Measurements from ENCODE around the gene CLECL1. TPM values are rescaled to one million over a fixed set of nuclear protein-coding genes. Genes with fewer than 3 reads are reported as not detected.
"Not testable (repeated sequence)": the region's sequence is repeated elsewhere in the genome, so short reads cannot be mapped to it uniquely, and the experiment has no call there.

CLECL1 gene
- total RNA-seq, 4 donors from 2014 or later: 0.83 TPM; not detected in 3

DNA sequence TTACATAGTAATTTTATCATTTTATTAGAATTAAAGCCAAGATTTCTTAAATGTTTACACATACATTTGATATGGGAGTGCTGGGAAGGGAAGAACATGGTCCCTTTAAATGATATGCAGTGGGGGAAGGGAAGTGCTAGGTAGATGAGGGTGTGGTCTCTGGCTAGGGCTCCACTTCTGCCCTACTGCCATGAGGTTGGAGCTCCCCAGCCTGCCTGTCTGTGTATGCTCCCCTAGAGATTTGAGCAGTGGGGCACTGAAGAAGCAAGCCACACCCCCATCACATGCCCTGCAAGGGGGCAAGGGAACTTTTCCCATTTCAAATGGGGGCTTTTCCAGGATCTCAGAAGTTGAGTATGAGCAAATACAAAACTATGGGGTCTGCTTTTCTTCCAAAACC is 25.5 kb downstream of the CLECL1 start:
- peaks cover 0 to 3% (median 0%) of the 10 kb centered on the region in 4 donors for H3K27me3 ChIP-seq
- H3K27ac ChIP-seq (replicated peaks in 1 of 4): no peak overlapping the region
- no peak for TF ChIP-seq EP300 (IDR thresholded peaks at IDR 0.05)
- no peak for TF ChIP-seq POLR2A (IDR thresholded peaks at IDR 0.05; ENCODE audit: low read depth)
- no peak for TF ChIP-seq POLR2AphosphoS5 (IDR thresholded peaks at IDR 0.05)
- TF ChIP-seq, protein P1, sequence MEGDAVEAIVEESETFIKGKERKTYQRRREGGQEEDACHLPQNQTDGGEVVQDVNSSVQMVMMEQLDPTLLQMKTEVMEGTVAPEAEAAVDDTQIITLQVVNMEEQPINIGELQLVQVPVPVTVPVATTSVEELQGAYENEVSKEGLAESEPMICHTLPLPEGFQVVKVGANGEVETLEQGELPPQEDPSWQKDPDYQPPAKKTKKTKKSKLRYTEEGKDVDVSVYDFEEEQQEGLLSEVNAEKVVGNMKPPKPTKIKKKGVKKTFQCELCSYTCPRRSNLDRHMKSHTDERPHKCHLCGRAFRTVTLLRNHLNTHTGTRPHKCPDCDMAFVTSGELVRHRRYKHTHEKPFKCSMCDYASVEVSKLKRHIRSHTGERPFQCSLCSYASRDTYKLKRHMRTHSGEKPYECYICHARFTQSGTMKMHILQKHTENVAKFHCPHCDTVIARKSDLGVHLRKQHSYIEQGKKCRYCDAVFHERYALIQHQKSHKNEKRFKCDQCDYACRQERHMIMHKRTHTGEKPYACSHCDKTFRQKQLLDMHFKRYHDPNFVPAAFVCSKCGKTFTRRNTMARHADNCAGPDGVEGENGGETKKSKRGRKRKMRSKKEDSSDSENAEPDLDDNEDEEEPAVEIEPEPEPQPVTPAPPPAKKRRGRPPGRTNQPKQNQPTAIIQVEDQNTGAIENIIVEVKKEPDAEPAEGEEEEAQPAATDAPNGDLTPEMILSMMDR (IDR thresholded peaks at IDR 0.05): no peak
- H3K4me3 ChIP-seq: no peak overlapping the region
- H3K9me3 ChIP-seq: peaks cover 0 to 2% (median 0%) of the 10 kb centered on the region in 4 donors
- H3K4me1 ChIP-seq: peaks cover 0 to 7% (median 0%) of the 10 kb centered on the region in 4 donors
- DNase-seq (ENCODE audit: extremely low spot score): no peak
- intact Hi-C loops (cut with DNase I): loop anchor here (5.0 kb wide), 2 partner anchors 75 to 375 kb away; no protein-coding TSS in a partner anchor
- H3K36me3 ChIP-seq: no peaks in the 10 kb centered on the region

DNA sequence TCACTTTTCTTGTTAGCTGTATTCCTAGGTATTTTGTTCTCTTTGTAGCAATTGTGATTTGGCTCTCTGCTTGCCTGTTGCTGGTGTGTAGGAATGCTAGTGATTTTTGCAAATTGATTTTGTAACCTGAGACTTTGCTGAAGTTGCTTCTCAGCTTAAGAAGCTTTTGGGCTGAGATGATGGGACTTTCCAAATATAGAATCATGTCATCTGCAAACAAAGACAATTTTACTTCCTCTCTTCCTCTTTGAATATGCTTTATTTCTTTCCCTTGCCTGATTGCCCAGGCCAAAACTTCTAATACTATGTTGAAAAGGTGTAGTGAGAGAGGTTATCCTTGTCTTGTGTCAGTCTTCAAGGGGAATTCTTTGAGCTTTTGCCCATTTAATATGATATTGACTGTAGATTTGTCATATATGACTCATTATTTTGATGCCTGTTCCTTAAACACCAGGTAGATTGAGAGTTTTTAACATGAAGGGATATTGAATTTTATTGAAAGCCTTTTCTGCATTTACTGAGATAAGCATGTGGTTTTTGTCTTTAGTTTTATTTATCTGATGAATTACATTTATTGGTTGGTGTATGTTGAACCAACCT is 26.7 kb downstream of the CLECL1 start:
- peaks cover 0 to 9% (median 0%) of the 10 kb centered on the region in 4 donors for H3K9me3 ChIP-seq
- DNase-seq (ENCODE audit: extremely low spot score): no peak
- no peak overlapping the region for H3K4me3 ChIP-seq
- H3K27me3 ChIP-seq: peaks cover 0 to 3% (median 0%) of the 10 kb centered on the region in 4 donors
- intact Hi-C loops (cut with DNase I): loop anchor here (5.0 kb wide), 2 partner anchors 74 to 374 kb away; no protein-coding TSS in a partner anchor
- peaks cover 0 to 7% (median 0%) of the 10 kb centered on the region in 4 donors for H3K4me1 ChIP-seq
- no peaks in the 10 kb centered on the region for H3K36me3 ChIP-seq
- no peak overlapping the region for H3K27ac ChIP-seq (replicated peaks in 1 of 4)
- TF ChIP-seq POLR2A (IDR thresholded peaks at IDR 0.05; ENCODE audit: low read depth): no peak
- TF ChIP-seq, protein P1 (IDR thresholded peaks at IDR 0.05): no peak
- TF ChIP-seq POLR2AphosphoS5 (IDR thresholded peaks at IDR 0.05): no peak
- no peak for TF ChIP-seq EP300 (IDR thresholded peaks at IDR 0.05)

DNA sequence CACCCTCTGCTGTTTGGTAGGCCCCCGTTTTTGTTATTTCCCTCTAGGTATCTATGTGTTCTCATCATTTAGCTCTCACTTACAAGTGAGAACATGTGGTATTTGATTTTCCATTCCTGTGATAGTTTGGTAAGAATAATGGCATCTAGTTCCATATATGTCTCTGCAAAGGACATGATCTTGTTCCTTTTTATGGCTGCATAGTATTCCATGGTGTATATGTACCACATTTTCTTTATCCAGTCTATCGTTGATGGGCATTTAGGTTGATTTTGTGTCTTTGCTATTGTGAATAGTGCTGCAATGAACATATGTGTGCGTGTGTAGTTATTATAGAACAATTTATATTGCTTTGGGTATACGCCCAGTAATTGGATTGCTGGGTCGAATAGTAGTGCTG is 28.3 kb downstream of the CLECL1 start:
- H3K27ac ChIP-seq (replicated peaks in 1 of 4); H3K4me3 ChIP-seq; intact Hi-C loops (cut with DNase I); H3K36me3 ChIP-seq; DNase-seq (ENCODE audit: extremely low spot score); H3K27me3 ChIP-seq; H3K9me3 ChIP-seq: not testable (repeated sequence)
- WGBS: 88% methylated on average over 5 of the region's 5 CpGs
- H3K4me1 ChIP-seq: peaks cover 0 to 15% (median 5%) of the 10 kb centered on the region in 4 donors

DNA sequence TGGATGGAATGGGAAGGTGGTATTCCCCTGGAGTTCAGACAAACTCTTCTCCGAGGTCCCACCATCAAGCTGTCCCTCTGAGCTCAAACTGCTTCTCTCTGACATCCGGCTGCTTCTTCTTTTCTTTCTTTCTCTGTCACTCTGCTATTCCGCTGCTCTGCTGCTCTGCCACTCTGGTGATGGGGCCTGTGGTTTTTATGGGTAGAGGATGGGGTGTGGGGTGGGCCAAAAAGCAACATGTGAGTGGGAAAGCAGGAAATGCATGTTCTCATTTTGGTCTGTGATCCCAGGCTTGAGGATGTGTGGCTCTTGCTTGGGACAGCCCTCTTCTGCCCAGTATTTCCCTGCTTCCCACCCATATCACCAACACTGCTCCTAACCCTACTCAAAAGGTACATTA is 30.6 kb downstream of the CLECL1 start:
- no peak for DNase-seq (ENCODE audit: extremely low spot score)
- TF ChIP-seq EP300 (IDR thresholded peaks at IDR 0.05): no peak
- no peak overlapping the region for H3K4me3 ChIP-seq
- peaks cover 0 to 21% (median 5%) of the 10 kb centered on the region in 4 donors for H3K4me1 ChIP-seq
- H3K36me3 ChIP-seq: no peaks in the 10 kb centered on the region
- no peaks in the 10 kb centered on the region for H3K27me3 ChIP-seq
- 84% methylated on average over 3 of the region's 3 CpGs for WGBS
- intact Hi-C loops (cut with DNase I): no loop called here
- no peak overlapping the region for H3K27ac ChIP-seq (replicated peaks in 1 of 4)
- H3K9me3 ChIP-seq: peaks cover 0 to 14% (median under 1%) of the 10 kb centered on the region in 4 donors

DNA sequence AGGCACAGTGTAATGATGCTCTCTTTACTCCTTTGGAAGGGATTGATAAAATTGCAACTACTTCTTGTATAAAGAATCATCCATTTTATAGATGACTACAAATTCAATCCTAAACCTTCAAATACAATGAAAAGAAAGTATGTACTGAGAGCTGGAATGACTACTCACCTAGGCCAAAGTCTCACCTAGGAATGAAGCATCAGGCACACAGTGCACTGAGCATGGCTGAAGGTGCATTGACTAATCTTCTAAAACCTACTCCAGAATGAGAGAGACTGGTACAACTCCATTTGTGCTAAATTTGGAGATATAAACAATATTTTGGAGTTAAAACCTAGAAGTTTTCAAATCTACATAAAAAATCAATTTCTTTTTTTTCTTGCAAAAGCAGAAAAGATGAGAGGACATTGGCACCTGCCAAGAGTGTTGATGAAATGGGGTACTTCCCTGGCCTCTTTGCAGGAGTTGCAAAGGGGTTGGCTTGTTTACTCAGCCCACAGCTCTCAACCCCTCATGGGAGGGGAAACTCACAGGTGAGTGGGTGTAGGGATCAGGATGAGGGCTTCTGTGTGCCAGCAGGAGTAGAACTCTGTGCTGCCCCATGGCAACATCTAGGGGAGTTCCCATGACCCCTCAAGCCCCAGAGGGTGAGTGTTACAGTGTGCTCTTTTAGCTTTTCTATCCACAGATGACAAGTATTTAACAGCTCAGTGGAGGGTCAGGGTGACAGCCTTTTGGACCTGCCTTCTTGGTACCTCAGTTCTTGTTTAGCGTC is 31.3 kb downstream of the CLECL1 start:
- intact Hi-C loops (cut with DNase I): no loop called here
- WGBS: 95% methylated on average over 1 of the region's 1 CpG

More for the DNA sequence above, 31.3 kb downstream of the CLECL1 start:
- Histone ChIP-seq H3K4me3 (no peak overlapping the region), H3K27me3 (no peaks in the 10 kb centered on the region), H3K4me1 (peaks cover 0 to 21% (median 5%) of the 10 kb centered on the region in 4 donors), H3K36me3 (no peaks in the 10 kb centered on the region), H3K9me3 (peaks cover 0 to 17% (median 4%) of the 10 kb centered on the region in 4 donors), H3K27ac (replicated peaks in 1 of 4) (no peak overlapping the region)
- no peak for DNase-seq (ENCODE audit: extremely low spot score)
- no peak for TF ChIP-seq EP300 (IDR thresholded peaks at IDR 0.05)
- TF ChIP-seq POLR2A (IDR thresholded peaks at IDR 0.05; ENCODE audit: low read depth): no peak
- no peak for TF ChIP-seq POLR2AphosphoS5 (IDR thresholded peaks at IDR 0.05)
- TF ChIP-seq, protein P1 (IDR thresholded peaks at IDR 0.05): no peak
